Panc1 (cell line): ENCODE data around the gene CCDC68. TPM values are rescaled to one million over a fixed set of nuclear protein-coding genes. Genes with fewer than 3 reads are reported as not detected.

Experiments used
- ATAC-seq: fragments of 200-7000 bp; cut with Tn5 transposase; 2 replicates; pipeline ENCODE4 v1.9.1; 2020; ENCODE audit warnings: mild to moderate bottlenecking, moderate library complexity
- BruUV-seq: library from RNA; stranded (reverse); fragments of 400-500 nt; replicated peaks from 2 replicates; lab custom pipeline; 2021; lab: Mats Ljungman, UMichigan
- CTCF ChIA-PET: fragments of 300-600 bp; sonication (Branson Sonifier 250); formaldehyde crosslinking; loops from one replicate; lab custom pipeline; 2022; ENCODE audit warnings: antibody characterized with exemption; lab: Charles Lee
- POLR2A ChIA-PET: fragments of 300-600 bp; sonication (Branson Sonifier 250); formaldehyde crosslinking; loops from one replicate; lab custom pipeline; 2022; ENCODE audit warnings: antibody characterized with exemption; lab: Charles Lee
- DNase-seq: peaks from one replicate; pipeline ENCODE4 v3.0.0-alpha.2; 2010; ENCODE audit warnings: low read depth, low spot score
- H3K27ac ChIP-seq: 2 replicates; pipeline ENCODE4 v1.5.1; 2011; ENCODE audit warnings: mild to moderate bottlenecking, low read length, inconsistent platforms
- H3K27me3 ChIP-seq: fragments of 200-500 bp; sonication (Bioruptor generic); 2 replicates; pipeline ENCODE4 v1.6.0; 2014; ENCODE audit warnings: low read length, inconsistent platforms; ENCODE audit not compliant: control insufficient read depth, insufficient read depth
- H3K36me3 ChIP-seq: fragments of 200-500 bp; sonication (Bioruptor generic); 2 replicates; pipeline ENCODE4 v1.5.1; 2014; ENCODE audit warnings: inconsistent platforms, mild to moderate bottlenecking, low read length, moderate library complexity; ENCODE audit not compliant: control insufficient read depth, insufficient read depth
- H3K4me1 ChIP-seq: 2 replicates; pipeline ENCODE4 v1.5.1; 2011; ENCODE audit warnings: inconsistent platforms, mild to moderate bottlenecking, low read length, moderate library complexity; ENCODE audit not compliant: control insufficient read depth, insufficient read depth
- H3K4me3 ChIP-seq, 2 experiments: 2 replicates each; pipeline ENCODE4 v1.5.1; 2011 to 2012; ENCODE audit warnings: low read depth in 2 of 2, low read length in 2 of 2, mild to moderate bottlenecking in 2 of 2, inconsistent platforms in 1 of 2, moderate library complexity in 1 of 2
- H3K9me3 ChIP-seq: fragments of 200-500 bp; sonication (Bioruptor generic); 2 replicates; pipeline ENCODE4 v1.5.1; 2014; ENCODE audit warnings: low read depth, mild to moderate bottlenecking, inconsistent platforms, low read length, moderate library complexity; ENCODE audit not compliant: control insufficient read depth, insufficient read depth
- SIN3A ChIP-seq: IDR thresholded peaks from 2 replicates; pipeline ENCODE4 v1.6.1; 2012; ENCODE audit warnings: low read depth, mild to moderate bottlenecking, low read length, moderate library complexity, borderline replicate concordance; ENCODE audit not compliant: insufficient read depth
- in situ Hi-C: cut with HindIII; loops from 2 replicates; pipeline ENCODE4 v1.10.0; 2016; ENCODE audit warnings: low sequenced_read_pairs, low pct_unique_long_range_greater_than_20kb
- intact Hi-C: fragments of 100-400 bp; cut with micrococcal nuclease; formaldehyde crosslinking; loops from one replicate; pipeline ENCODE4 v1.10.0; 2022; ENCODE audit not compliant: unreplicated experiment
- total RNA-seq: library from RNA; stranded (reverse); gene quantifications from one replicate; pipeline ENCODE4 v1.2.1, GENCODE V29; 2021; ENCODE audit not compliant: unreplicated experiment

The CCDC68 gene
- total RNA-seq, 1 experiment from 2014 or later, result 0.41 TPM

GRCh38 chr18:54852780-54853675, 106.2 kb downstream of the CCDC68 start:
- H3K36me3 ChIP-seq, result no peaks in the 10 kb centered on the region
- BruUV-seq, result no TSS peak
- ChIA-PET POLR2A (no interaction called here), CTCF (no interaction called here)
- DNase-seq, result no peak
- intact Hi-C loops (no loop called here), in situ Hi-C loops (no loop called here)
- H3K4me1 ChIP-seq, result no peaks in the 10 kb centered on the region
- TF ChIP-seq SIN3A, result no peak
- H3K4me3 ChIP-seq, result no peak overlapping the region
- H3K9me3 ChIP-seq, result no peaks in the 10 kb centered on the region
- ATAC-seq, result no peak
- no peaks in the 10 kb centered on the region for H3K27me3 ChIP-seq
- no peak overlapping the region for H3K27ac ChIP-seq

Other genes with a start within 250 kb of the CCDC68 start
- 3.9 TPM for gene RAB27B, start 131.0 kb downstream of the CCDC68 start, total RNA-seq